Activated CD8-positive, alpha-beta T cell treated with anti-CD3 and anti-CD28 coated beads for 36 hours (primary cell): ENCODE measurements around the gene GPR55. TPM values are rescaled to one million over a fixed set of nuclear protein-coding genes. Genes with fewer than 3 reads are reported as not detected.

Experiments
- ATAC-seq: fragments of 200-7000 bp; cut with Tn5 transposase; one replicate; pipeline ENCODE4 v1.10.0; 2021; ENCODE audit warnings: mild to moderate bottlenecking, moderate library complexity
- CTCF ChIA-PET: fragments of 350-600 bp; sonication (Branson Sonifier 250); formaldehyde crosslinking; loops from one replicate; lab custom pipeline; 2021; ENCODE audit warnings: antibody characterized with exemption; lab: Charles Lee
- POLR2A ChIA-PET: fragments of 350-600 bp; sonication (Branson Sonifier 250); formaldehyde crosslinking; loops from one replicate; lab custom pipeline; 2021; ENCODE audit warnings: antibody characterized with exemption; lab: Charles Lee
- DNase-seq: peaks from one replicate; pipeline ENCODE4 v3.0.0-alpha.2; 2020
- H3K27ac Mint-ChIP-seq: one replicate; pipeline ENCODE4 v1.8.0; 2021; ENCODE audit warnings: mild to moderate bottlenecking, mixed read lengths
- H3K27me3 Mint-ChIP-seq: one replicate; pipeline ENCODE4 v1.8.0; 2021; ENCODE audit warnings: mixed read lengths
- H3K36me3 Mint-ChIP-seq: one replicate; pipeline ENCODE4 v1.8.0; 2021; ENCODE audit warnings: low read depth, mixed read lengths
- H3K4me1 Mint-ChIP-seq: one replicate; pipeline ENCODE4 v1.8.0; 2021; ENCODE audit warnings: low read depth, mixed read lengths
- H3K4me3 Mint-ChIP-seq: one replicate; pipeline ENCODE4 v1.8.0; 2021; ENCODE audit warnings: mild to moderate bottlenecking, moderate library complexity, mixed read lengths
- H3K9me3 Mint-ChIP-seq: one replicate; pipeline ENCODE4 v1.8.0; 2021; ENCODE audit warnings: mixed read lengths
- CTCF ChIP-seq: fragments of 200-600 bp; IDR thresholded peaks from one replicate; pipeline ENCODE4 v1.8.0; 2022; ENCODE audit warnings: antibody characterized with exemption, mild to moderate bottlenecking
- intact Hi-C: fragments of 100-400 bp; cut with micrococcal nuclease; formaldehyde crosslinking; loops from one replicate; pipeline ENCODE4 v1.10.0; 2022
- total RNA-seq, 2 experiments: library from RNA; stranded (reverse); gene quantifications; one replicate each; pipeline ENCODE4 v1.2.3, GENCODE V29; 2021

The GPR55 gene
- total RNA-seq, 2 experiments from 2014 or later = 5.0 to 5.3 TPM

GRCh38 chr2:230914886-230915285 is 10.2 kb downstream of the GPR55 start:
- ATAC-seq (no peak), DNase-seq (peak; percentile 3)
- peak overlapping the region; percentile 47 for H3K27ac Mint-ChIP-seq
- ChIA-PET POLR2A (interaction anchor here (0.9 to 1.7 kb wide), 3 partner anchors 9 to 73 kb away, joined by 4 read pairs; no protein-coding TSS in a partner anchor), CTCF (interaction anchor here (1.4 to 20.9 kb wide), 3 partner anchors 12 to 90 kb away, joined by 5 to 437 read pairs (median 40); no protein-coding TSS in a partner anchor)
- peaks cover 12% of the 10 kb centered on the region for H3K36me3 Mint-ChIP-seq
- no peak for TF ChIP-seq CTCF
- H3K27me3 Mint-ChIP-seq = peaks cover 2% of the 10 kb centered on the region
- intact Hi-C loops = no loop called here
- no peak overlapping the region for H3K4me3 Mint-ChIP-seq
- no peaks in the 10 kb centered on the region for H3K9me3 Mint-ChIP-seq
- peaks cover 66% of the 10 kb centered on the region for H3K4me1 Mint-ChIP-seq

DNA sequence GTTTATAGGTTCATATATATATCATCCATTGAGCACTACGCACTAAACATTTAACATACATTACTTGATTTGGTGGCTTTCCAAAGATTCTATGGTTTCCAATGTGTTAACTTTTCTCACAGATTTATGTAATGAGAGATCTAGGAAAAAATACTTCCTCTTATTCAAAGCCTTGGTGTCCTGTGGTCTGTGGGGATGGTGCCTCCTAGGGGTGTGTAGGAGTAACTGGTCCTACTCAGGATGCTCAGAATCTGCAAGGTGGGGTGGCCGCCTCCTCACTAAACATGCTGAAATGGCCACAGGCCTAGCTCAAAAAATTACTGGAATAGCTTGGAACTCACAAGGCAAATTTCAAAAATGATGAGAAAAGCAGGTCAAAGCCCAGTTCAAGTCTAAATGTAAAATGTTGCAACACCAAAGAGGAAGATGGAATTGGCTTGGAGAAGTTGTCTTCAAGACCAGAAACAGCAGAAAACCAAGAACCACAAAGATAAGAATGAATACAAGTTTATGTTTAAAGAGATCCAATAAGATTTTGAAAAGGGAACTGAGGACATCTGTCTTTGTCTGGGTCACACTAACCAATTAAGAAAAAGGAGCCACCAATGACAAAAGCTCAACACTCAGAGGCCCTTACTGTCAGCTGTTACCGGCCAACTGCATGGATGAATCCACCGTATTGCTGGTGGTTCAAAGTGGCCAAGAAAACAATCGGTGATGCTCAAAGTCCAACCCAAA is 11.5 kb downstream of the GPR55 start:
- ChIA-PET CTCF (interaction anchor here (0.6 to 20.9 kb wide), 19 partner anchors 9 to 139 kb away, joined by 3 to 437 read pairs (median 5); no protein-coding TSS in a partner anchor), POLR2A (interaction anchor here (0.9 to 1.7 kb wide), 5 partner anchors 12 to 74 kb away, joined by 3 to 6 read pairs (median 4); partner anchors contain the start of gene GPR55)
- Mint-ChIP-seq H3K4me1 (peaks cover 69% of the 10 kb centered on the region), H3K27ac (no peak overlapping the region), H3K4me3 (no peak overlapping the region), H3K9me3 (no peaks in the 10 kb centered on the region), H3K27me3 (peaks cover 2% of the 10 kb centered on the region), H3K36me3 (peaks cover 15% of the 10 kb centered on the region)
- DNase-seq = peak; percentile 58
- ATAC-seq = peak; percentile 50
- TF ChIP-seq CTCF = peak; percentile 58
- intact Hi-C loops = no loop called here

- TF ChIP-seq CTCF = no peak
- no peak overlapping the region for H3K27ac Mint-ChIP-seq
- no peaks in the 10 kb centered on the region for H3K9me3 Mint-ChIP-seq
- DNase-seq (no peak), ATAC-seq (no peak)
- ChIA-PET POLR2A (interaction anchor here (0.7 to 1.6 kb wide), 3 partner anchors 10 to 75 kb away, joined by 4 to 6 read pairs (median 4); partner anchors contain the start of gene GPR55), CTCF (interaction anchor here (0.6 to 20.9 kb wide), 18 partner anchors 10 to 140 kb away, joined by 3 to 437 read pairs (median 5); no protein-coding TSS in a partner anchor)
- H3K4me3 Mint-ChIP-seq = no peak overlapping the region
- H3K4me1 Mint-ChIP-seq = peaks cover 68% of the 10 kb centered on the region
- intact Hi-C loops = no loop called here
- H3K36me3 Mint-ChIP-seq = peaks cover 17% of the 10 kb centered on the region
- no peaks in the 10 kb centered on the region for H3K27me3 Mint-ChIP-seq
Observed at GRCh38 chr2:230912724-230913123, 12.3 kb downstream of the GPR55 start.

GRCh38 chr2:230912046-230912445 is 13.0 kb downstream of the GPR55 start:
- no peak overlapping the region for H3K27ac Mint-ChIP-seq
- peaks cover 71% of the 10 kb centered on the region for H3K4me1 Mint-ChIP-seq
- no peak for TF ChIP-seq CTCF
- POLR2A ChIA-PET = interaction anchor here (0.7 to 1.6 kb wide), 2 partner anchors 10 to 14 kb away, joined by 4 to 6 read pairs; partner anchors contain the start of gene GPR55
- ATAC-seq = no peak
- H3K36me3 Mint-ChIP-seq = peaks cover 17% of the 10 kb centered on the region
- H3K4me3 Mint-ChIP-seq = no peak overlapping the region
- CTCF ChIA-PET = interaction anchor here (0.9 to 20.9 kb wide), 9 partner anchors 9 to 88 kb away, joined by 3 to 437 read pairs (median 5); no protein-coding TSS in a partner anchor
- H3K9me3 Mint-ChIP-seq = no peaks in the 10 kb centered on the region
- intact Hi-C loops = no loop called here
- no peak for DNase-seq
- H3K27me3 Mint-ChIP-seq = no peaks in the 10 kb centered on the region
